IPS-18a (cell line): ENCODE results near the gene ZNF554.

Experiments
- H3K27ac ChIP-seq: one replicate; pipeline ENCODE4 v1.5.1; 2013; ENCODE audit warnings: low read length
- H3K27me3 ChIP-seq: one replicate; pipeline ENCODE4 v1.6.1; 2013; ENCODE audit warnings: mild to moderate bottlenecking, low read length; ENCODE audit not compliant: control insufficient read depth, insufficient read depth
- H3K36me3 ChIP-seq: one replicate; pipeline ENCODE4 v1.6.1; 2013; ENCODE audit warnings: low read depth, low read length; ENCODE audit not compliant: control insufficient read depth
- H3K4me1 ChIP-seq: one replicate; pipeline ENCODE4 v1.6.1; 2013; ENCODE audit warnings: low read depth, low read length; ENCODE audit not compliant: control insufficient read depth
- H3K4me3 ChIP-seq: one replicate; pipeline ENCODE4 v1.5.1; 2013; ENCODE audit warnings: low read length
- H3K9ac ChIP-seq: one replicate; pipeline ENCODE4 v1.6.1; 2013; ENCODE audit warnings: mild to moderate bottlenecking, low read length, moderate library complexity
- H3K9me3 ChIP-seq: one replicate; pipeline ENCODE4 v1.6.1; 2013; ENCODE audit warnings: low read depth, low read length; ENCODE audit not compliant: control insufficient read depth

ZNF554 gene

DNA sequence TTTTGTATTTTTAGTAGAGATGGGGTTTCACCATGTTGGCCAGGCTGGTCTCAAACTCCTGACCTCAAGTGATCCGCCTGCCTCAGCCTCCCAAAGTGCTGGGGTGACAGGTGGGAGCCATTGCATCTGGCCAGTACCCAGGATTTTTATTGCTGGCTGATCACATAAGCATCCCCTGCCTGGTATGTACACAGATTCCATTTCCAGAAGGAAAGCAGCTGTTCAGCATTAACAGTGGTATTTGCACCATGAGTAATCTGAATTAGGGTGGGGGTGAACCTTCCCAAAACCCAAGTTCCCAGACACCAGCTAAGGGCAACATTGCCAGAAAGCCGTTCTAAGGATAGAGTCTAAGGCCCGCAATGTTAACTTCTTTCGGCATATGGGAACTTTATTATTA, 28.9 kb downstream of the ZNF554 start:
- H3K4me3 ChIP-seq, result no peak overlapping the region
- peaks cover 26% of the 10 kb centered on the region for H3K9me3 ChIP-seq
- no peaks in the 10 kb centered on the region for H3K27me3 ChIP-seq
- H3K9ac ChIP-seq, result no peak overlapping the region
- no peak overlapping the region for H3K27ac ChIP-seq
- H3K4me1 ChIP-seq, result no peaks in the 10 kb centered on the region
- peaks cover 25% of the 10 kb centered on the region for H3K36me3 ChIP-seq

DNA sequence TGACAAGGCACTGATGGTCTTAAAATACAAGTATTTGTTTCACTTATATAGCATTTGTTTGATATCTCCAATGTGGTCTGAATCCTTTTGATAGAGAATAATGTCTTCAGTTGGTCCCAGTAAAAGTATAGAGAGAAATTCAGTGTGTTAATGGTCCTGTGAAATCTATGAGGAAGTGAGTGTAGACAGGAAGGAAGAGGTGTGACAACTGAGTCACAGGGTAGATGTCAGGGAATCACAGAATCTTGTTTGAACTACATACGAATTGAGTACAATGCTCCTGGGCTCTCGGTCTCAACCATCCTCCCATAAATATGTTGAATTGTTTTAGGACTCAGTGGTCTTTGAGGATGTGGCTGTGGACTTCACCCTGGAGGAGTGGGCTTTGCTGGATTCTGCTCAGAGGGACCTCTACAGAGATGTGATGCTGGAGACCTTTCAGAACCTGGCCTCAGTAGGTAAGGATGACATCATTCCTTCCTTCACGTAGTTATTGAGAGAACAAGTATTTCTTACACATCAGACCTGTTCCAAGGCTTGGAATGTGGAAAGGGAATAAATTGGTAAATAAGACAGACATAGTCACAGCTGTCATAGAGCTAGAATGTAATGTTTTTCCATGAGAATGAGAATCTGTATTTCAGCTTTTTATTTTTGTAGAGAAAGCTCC, 30.7 kb downstream of the ZNF554 start:
- Histone ChIP-seq H3K9me3 (peaks cover 43% of the 10 kb centered on the region), H3K9ac (no peak overlapping the region), H3K27me3 (no peaks in the 10 kb centered on the region), H3K4me1 (no peaks in the 10 kb centered on the region), H3K27ac (no peak overlapping the region), H3K4me3 (no peak overlapping the region), H3K36me3 (peaks cover 28% of the 10 kb centered on the region)

DNA sequence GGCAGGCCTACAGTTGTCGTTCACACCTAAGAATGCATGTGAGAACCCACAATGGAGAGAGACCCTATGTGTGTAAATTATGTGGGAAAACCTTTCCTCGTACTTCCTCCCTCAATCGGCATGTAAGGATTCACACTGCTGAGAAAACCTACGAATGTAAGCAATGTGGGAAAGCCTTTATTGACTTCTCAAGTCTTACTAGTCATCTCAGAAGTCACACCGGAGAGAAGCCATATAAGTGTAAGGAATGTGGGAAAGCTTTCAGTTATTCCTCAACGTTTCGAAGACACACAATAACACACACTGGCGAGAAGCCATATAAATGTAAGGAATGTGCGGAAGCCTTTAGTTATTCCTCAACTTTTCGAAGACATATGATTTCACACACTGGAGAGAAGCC, 32.9 kb downstream of the ZNF554 start:
- H3K9ac ChIP-seq, result no peak overlapping the region
- no peaks in the 10 kb centered on the region for H3K4me1 ChIP-seq
- no peak overlapping the region for H3K4me3 ChIP-seq
- H3K36me3 ChIP-seq, result peaks cover 28% of the 10 kb centered on the region
- H3K27ac ChIP-seq, result no peak overlapping the region
- peaks cover 54% of the 10 kb centered on the region for H3K9me3 ChIP-seq
- no peaks in the 10 kb centered on the region for H3K27me3 ChIP-seq

DNA sequence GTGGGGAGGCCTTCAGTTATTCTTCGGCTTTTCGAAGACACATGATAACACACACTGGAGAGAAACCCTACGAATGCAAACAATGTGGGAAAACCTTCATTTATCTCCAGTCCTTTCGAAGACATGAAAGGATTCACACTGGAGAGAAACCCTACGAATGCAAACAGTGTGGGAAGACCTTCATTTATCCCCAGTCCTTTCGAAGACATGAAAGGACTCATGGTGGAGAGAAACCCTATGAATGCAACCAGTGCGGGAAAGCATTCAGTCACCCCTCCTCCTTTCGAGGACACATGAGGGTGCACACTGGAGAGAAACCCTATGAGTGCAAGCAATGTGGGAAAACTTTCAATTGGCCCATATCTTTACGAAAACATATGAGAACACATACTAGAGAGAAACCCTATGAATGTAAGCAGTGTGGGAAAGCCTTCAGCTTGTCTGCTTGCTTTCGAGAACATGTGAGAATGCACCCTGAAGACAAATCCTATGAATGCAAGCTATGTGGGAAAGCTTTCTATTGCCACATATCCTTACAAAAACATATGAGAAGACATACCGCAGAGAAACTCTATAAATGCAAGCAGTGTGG, 33.4 kb downstream of the ZNF554 start:
- H3K36me3 ChIP-seq, result peaks cover 28% of the 10 kb centered on the region
- H3K27me3 ChIP-seq, result no peaks in the 10 kb centered on the region
- H3K4me1 ChIP-seq, result no peaks in the 10 kb centered on the region
- H3K4me3 ChIP-seq, result no peak overlapping the region
- no peak overlapping the region for H3K9ac ChIP-seq
- peaks cover 54% of the 10 kb centered on the region for H3K9me3 ChIP-seq
- H3K27ac ChIP-seq, result no peak overlapping the region

DNA sequence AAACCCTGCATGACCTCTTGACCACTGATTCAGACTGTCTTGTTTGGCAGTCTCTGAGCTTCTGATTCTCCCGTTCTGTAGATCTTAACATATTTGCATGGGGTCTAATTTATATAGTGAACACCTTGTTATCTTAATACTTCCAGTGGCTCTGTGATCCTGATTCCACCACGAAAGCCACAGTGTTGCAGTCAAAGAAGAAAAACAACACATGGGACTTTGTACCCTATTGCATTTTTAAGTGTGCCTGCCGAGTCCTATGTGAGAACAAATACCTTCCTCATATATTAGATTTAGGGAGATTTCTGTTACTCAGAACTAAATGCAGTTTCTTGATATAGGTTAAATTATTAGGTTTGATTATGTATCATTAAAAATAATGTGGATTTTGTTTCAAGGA, 35.2 kb downstream of the ZNF554 start:
- Histone ChIP-seq H3K9ac (no peak overlapping the region), H3K4me3 (no peak overlapping the region), H3K36me3 (peaks cover 28% of the 10 kb centered on the region), H3K27ac (no peak overlapping the region), H3K27me3 (no peaks in the 10 kb centered on the region), H3K9me3 (peaks cover 52% of the 10 kb centered on the region), H3K4me1 (no peaks in the 10 kb centered on the region)

DNA sequence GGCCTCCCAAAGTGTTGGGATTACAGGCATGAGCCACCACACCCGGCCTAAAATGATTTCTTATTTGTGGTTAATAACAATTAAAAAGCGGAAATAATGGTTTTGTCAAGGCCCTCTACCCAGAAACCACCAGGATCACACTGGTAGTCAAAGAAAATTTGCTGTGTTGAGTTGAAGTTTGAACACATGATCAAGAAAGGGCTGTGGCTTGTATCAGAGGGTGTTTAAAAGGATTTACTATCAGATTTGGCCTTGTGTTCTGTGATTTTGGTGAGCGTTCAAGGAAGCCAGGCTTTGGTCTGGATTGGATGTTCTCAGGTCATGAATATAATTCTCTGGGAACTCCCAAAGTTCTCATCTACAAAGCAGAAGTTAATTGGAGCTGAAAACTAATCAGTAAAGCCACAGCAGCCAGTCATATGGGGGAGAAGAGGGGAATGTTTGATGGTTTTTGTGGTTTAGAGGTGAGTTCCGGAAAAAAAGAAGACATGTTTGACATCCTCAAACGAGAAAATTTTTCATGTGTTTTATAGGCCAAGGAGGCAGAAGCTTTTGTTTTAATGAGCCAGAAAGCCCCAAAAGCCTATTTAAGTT, 36.9 kb downstream of the ZNF554 start:
- Histone ChIP-seq H3K27me3 (no peaks in the 10 kb centered on the region), H3K9me3 (peaks cover 51% of the 10 kb centered on the region), H3K36me3 (peaks cover 23% of the 10 kb centered on the region), H3K9ac (no peak overlapping the region), H3K4me1 (no peaks in the 10 kb centered on the region), H3K4me3 (no peak overlapping the region), H3K27ac (no peak overlapping the region)

DNA sequence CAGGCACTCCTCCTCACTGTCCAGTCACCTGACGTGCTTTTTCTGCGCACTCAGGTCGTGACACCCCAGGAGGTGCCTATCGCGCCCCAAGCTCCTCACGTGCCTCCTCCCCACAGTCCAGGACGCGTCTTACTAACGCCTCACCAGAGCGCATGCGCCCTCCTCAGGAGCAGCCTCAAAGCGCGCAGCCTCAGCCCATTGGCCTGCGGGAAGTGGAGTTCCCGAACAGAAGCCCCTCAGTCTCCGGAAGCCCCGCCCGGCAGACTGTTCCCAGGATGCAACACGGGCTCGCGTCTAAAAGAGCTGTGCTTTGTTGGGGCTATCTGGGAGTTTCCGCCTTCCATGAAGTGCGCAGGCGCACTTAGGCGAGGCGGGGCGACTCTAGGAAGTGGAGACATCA, 39.2 kb downstream of the ZNF554 start:
- H3K9me3 ChIP-seq, result peaks cover 35% of the 10 kb centered on the region
- H3K36me3 ChIP-seq, result peaks cover under 1% of the 10 kb centered on the region
- H3K4me1 ChIP-seq, result no peaks in the 10 kb centered on the region
- no peak overlapping the region for H3K9ac ChIP-seq
- H3K27me3 ChIP-seq, result no peaks in the 10 kb centered on the region
- no peak overlapping the region for H3K4me3 ChIP-seq
- no peak overlapping the region for H3K27ac ChIP-seq

DNA sequence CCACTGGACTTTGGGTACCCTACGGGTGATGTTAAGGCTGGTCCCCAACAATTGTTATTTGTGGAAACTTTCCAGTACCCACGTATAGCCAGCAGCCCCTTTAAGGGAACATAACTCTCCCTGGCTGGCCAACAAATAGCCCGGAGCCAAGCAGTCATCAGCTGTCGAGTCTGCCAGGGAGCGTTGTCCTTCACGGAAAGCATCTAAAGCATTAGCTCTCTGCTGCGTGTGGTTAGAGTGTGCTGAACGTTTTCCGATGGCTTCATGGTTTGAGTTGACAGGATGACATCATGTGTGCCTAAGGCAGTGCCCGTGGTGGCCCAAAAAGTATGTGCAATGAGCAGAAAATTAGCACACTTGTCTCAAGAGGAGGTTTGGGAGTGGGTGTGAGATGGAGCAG, 44.1 kb downstream of the ZNF554 start:
- no peaks in the 10 kb centered on the region for H3K4me1 ChIP-seq
- H3K27ac ChIP-seq, result no peak overlapping the region
- no peaks in the 10 kb centered on the region for H3K36me3 ChIP-seq
- no peaks in the 10 kb centered on the region for H3K27me3 ChIP-seq
- no peak overlapping the region for H3K9ac ChIP-seq
- no peak overlapping the region for H3K4me3 ChIP-seq
- peaks cover 14% of the 10 kb centered on the region for H3K9me3 ChIP-seq

DNA sequence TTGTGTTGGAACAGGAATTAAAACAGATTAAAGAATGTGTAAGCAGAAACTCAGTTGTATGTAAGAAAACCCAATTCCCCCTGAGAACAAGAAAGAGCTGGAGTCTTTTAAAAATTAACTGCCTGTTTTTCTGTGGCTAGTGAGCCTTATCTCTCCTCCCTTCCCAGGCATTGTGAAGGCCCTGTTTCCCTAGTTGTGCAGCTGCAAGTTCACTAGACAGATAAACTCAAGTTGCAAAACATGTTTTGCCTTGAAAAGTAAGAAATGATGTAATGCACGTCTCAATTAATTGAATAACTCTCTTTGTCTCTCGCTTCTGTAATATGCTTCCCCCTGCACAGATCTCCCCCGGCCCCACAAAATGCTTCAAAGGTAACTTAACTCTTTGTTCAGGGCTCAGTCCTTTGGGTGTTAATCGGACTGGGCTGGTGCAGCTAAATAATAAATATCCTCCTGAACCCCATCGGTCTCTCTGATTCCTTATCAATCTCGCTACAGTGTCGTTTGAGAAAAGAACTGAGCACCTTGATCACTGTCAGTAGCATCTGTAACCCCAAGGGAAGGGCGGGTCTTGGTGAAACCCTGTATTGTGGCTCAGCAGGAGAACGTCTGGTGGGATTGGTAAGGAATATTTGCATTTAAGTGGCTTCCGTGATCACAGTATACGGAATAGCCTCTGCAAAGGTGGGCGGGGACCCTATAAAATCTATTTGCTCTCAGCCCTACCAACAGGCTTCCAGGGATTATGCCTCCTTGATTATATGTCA, 45.8 kb downstream of the ZNF554 start:
- Histone ChIP-seq H3K9ac (no peak overlapping the region), H3K27me3 (no peaks in the 10 kb centered on the region)

DNA sequence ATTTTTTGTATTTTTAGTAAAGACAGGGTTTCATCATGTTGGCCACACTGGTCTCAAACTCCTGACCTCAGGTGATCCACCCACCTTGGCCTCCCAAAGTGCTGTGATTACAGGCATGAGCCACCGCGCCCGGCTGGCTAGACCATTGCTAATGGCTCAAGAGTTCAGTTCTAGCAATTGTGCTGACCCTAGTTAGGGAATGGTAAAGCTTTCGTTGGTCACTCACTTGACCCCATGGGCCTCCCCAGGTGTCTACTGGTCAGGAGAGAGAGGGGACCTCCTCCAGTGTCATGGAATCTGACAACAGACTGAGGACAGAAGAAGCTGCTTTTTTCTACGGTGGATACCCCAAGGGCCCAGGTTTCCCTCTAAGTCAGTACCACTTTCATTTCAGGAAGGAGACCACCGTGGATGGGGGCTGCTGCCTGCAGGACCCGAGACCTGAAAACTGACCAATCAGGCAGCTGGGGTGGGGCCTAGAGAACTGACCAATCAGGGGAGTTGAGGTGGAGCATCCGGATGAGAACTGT, 46.9 kb downstream of the ZNF554 start:
- Histone ChIP-seq H3K27ac (no peak overlapping the region), H3K36me3 (no peaks in the 10 kb centered on the region), H3K9ac (no peak overlapping the region), H3K4me1 (no peaks in the 10 kb centered on the region), H3K27me3 (no peaks in the 10 kb centered on the region), H3K9me3 (peaks cover 10% of the 10 kb centered on the region), H3K4me3 (no peak overlapping the region)

More for the DNA sequence above, 45.8 kb downstream of the ZNF554 start:
- Histone ChIP-seq H3K4me1 (no peaks in the 10 kb centered on the region), H3K27ac (no peak overlapping the region), H3K36me3 (no peaks in the 10 kb centered on the region), H3K4me3 (no peak overlapping the region), H3K9me3 (peaks cover 14% of the 10 kb centered on the region)
